GM13976 (cell line): ENCODE measurements around the gene RAB27B.

Experiments used
- DNase-seq: peaks from one replicate; pipeline ENCODE4 v3.0.0; 2012; ENCODE audit warnings: low spot score
- in situ Hi-C: fragments of 300-500 bp; cut with MboI; formaldehyde crosslinking; loops from one replicate; pipeline ENCODE4 v1.12.0; 2022; ENCODE audit warnings: low sequenced_read_pairs, mixed read lengths, inconsistent platforms; ENCODE audit not compliant: unreplicated experiment
- TF ChIP-seq, protein P1 (sequence below): IDR thresholded peaks from 2 replicates; pipeline ENCODE4 v1.5.1; 2012; ENCODE audit warnings: borderline replicate concordance, mild to moderate bottlenecking; ENCODE audit not compliant: insufficient read depth; ENCODE audit errors: extremely low read depth, missing control alignments, control extremely low read depth

The RAB27B gene

DNA sequence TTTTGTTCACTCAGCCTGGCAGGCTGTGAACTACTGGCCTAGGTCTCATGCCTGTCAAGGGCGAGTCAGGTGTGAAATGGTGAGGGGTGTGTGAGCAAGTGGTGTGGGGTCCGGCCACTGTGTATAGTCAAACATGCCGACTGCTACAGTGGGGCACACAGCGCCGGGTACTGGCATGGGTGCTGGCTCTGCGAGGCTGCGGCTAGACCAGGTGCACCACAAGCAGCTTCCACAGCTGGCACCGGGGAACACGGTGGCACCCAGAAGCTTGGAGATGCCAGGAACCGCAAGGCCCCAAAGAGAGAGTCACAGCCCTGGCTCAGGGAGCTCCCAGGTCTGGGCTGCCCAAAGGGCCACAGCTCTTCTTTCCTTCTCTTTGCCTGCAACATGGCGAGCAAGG is 81.3 kb downstream of the RAB27B start:
- TF ChIP-seq, protein P1, sequence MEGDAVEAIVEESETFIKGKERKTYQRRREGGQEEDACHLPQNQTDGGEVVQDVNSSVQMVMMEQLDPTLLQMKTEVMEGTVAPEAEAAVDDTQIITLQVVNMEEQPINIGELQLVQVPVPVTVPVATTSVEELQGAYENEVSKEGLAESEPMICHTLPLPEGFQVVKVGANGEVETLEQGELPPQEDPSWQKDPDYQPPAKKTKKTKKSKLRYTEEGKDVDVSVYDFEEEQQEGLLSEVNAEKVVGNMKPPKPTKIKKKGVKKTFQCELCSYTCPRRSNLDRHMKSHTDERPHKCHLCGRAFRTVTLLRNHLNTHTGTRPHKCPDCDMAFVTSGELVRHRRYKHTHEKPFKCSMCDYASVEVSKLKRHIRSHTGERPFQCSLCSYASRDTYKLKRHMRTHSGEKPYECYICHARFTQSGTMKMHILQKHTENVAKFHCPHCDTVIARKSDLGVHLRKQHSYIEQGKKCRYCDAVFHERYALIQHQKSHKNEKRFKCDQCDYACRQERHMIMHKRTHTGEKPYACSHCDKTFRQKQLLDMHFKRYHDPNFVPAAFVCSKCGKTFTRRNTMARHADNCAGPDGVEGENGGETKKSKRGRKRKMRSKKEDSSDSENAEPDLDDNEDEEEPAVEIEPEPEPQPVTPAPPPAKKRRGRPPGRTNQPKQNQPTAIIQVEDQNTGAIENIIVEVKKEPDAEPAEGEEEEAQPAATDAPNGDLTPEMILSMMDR: no peak
- in situ Hi-C loops: no loop called here
- DNase-seq: no peak

- in situ Hi-C loops: no loop called here
- no peak for DNase-seq
- TF ChIP-seq, protein P1: no peak
Observed at GRCh38 chr18:54910161-54910919, 82.1 kb downstream of the RAB27B start.

DNA sequence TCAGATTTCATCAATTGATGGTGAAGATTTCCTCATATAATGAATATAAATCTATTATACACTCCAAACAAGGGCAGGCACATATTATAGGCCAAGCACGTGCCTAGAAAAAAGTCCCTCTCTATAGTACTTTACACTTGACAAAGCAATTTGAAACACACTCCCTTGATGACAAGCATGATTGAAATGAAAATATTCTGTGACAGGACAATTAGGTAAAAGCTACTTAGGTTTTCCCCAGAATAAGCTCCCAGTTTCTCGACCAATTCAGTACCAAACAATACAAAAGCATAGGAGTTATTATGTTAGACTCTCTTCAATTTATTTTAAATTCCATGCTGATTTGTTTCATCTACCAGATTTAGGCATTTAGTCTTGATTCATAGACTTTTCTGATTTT is 83.3 kb downstream of the RAB27B start:
- in situ Hi-C loops: no loop called here
- TF ChIP-seq, protein P1: no peak
- DNase-seq: no peak

DNA sequence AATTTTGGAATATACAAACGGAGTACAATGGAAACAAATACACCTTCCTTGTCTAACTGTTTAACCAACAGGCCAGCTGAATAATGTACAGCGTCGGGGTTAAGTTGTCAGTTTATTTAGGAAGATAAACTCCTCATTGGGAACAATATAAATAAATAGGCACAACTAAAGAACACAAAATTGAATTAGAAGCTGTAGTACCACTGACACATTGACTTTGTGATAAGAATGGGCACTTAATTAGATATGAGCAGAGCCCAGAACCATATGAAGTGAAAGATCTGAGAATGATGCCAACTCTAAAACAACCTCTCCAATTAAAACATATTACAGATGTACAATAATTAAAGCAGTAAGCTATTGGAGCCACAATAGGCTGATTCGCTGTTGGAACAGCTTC is 86.5 kb downstream of the RAB27B start:
- in situ Hi-C loops: no loop called here

GRCh38 chr18:54916507-54916906 is 88.2 kb downstream of the RAB27B start:
- in situ Hi-C loops: no loop called here
- TF ChIP-seq, protein P1: no peak
- DNase-seq: no peak

More for the DNA sequence above, 86.5 kb downstream of the RAB27B start:
- DNase-seq: no peak
- TF ChIP-seq, protein P1: no peak

GRCh38 chr18:54918060-54918459 is 89.8 kb downstream of the RAB27B start:
- TF ChIP-seq, protein P1: no peak
- in situ Hi-C loops: no loop called here
- DNase-seq: no peak
